ENCODE measurements around the gene TUG1. TPM values are rescaled to one million over a fixed set of nuclear protein-coding genes. Genes with fewer than 3 reads are reported as not detected.

TUG1 gene
- total and polyA plus RNA-seq, 2 donors (not counting 3 experiments of a cell fraction or from before 2014, with no cell fraction given) = 77.1 to 85.9 TPM

DNA sequence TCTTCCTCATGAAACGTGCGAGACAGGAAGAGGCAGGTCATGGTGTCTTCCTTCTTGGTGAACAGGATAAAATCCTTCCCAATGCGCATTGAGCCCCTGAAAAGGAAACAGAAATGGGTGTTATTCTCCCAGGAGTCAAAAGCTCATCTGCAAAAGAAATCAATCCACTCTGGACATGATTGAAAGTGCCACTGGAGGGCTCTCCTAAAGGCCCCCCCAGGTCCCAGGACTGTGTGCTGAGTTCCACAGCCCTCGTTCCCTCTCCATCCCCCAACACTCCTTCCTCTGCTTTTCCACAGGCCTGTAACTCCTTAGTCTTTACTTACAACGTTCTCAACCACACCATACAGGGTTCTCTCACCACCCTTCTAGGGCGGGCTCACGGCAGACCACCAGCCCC, 22.7 kb upstream of the TUG1 start:
- Histone ChIP-seq H3K27me3 (ENCODE audit: control insufficient read depth in 2 of 2, insufficient read depth in 2 of 2, low read length in 2 of 2) (no peaks in the 10 kb centered on the region), H3K4me1 (ENCODE audit: control insufficient read depth, extremely low read depth, insufficient read depth, low read length) (no peaks in the 10 kb centered on the region), H3K36me3 (ENCODE audit: control insufficient read depth in 2 of 2, extremely low read depth in 1 of 2, insufficient read depth in 2 of 2, low read length in 2 of 2) (peaks cover 26 to 56% of the 10 kb centered on the region in 2 experiments), H3K9me1 (replicated peaks; ENCODE audit: control insufficient read depth, extremely low read depth, insufficient read depth, low read length) (no peaks in the 10 kb centered on the region), H3K4me2 (ENCODE audit: insufficient read depth, low read length) (no peak overlapping the region), H3K9ac (replicated peaks; ENCODE audit: extremely low read depth, insufficient read depth, low read length) (no peak overlapping the region), H3K9me3 (replicated peaks; ENCODE audit: control insufficient read depth, insufficient read depth, low read length) (no peaks in the 10 kb centered on the region), H2AFZ (ENCODE audit: low read depth, low read length) (no peak overlapping the region), H3K4me3 (replicated peaks in 1 of 3; ENCODE audit: insufficient read depth in 1 of 3, low read depth in 1 of 3, low read length in 3 of 3) (no peak overlapping the region), H3K27ac (ENCODE audit: insufficient read depth, low read depth, low read length) (no peak overlapping the region), H4K20me1 (replicated peaks; ENCODE audit: control insufficient read depth, extremely low read depth, insufficient read depth, low read length) (no peaks in the 10 kb centered on the region), H3K79me2 (ENCODE audit: control insufficient read depth, insufficient read depth, low read length) (no peaks in the 10 kb centered on the region)
- ChIA-PET CTCF (interaction anchor here (0.7 to 3.6 kb wide), 16 partner anchors 15 to 326 kb away, joined by 3 to 150 read pairs (median 7); partner anchors contain the start of genes MORC2, SELENOM, SMTN and TUG1), POLR2A (interaction anchor here (2.2 kb wide), 1 partner anchor 135 kb away, joined by 9 read pairs; the partner anchor contains the start of gene SMTN)
- intact Hi-C loops (cut with micrococcal nuclease) = loop anchor here (5.0 kb wide), 1 partner anchor 286 kb away; no protein-coding TSS in a partner anchor
- TF ChIP-seq GATA2 (IDR thresholded peaks at IDR 0.05; ENCODE audit: insufficient read depth, insufficient read length, low read depth, low read length) (no peak), POLR2A (IDR thresholded peaks at IDR 0.05; ENCODE audit: low read depth, low read length) (no peak), EZH2 (IDR thresholded peaks at IDR 0.05; ENCODE audit: borderline replicate concordance, low read depth, low read length, severe bottlenecking) (no peak), JUN (IDR thresholded peaks at IDR 0.05; ENCODE audit: borderline replicate concordance, insufficient read depth, insufficient read length, low read depth) (no peak), MYC (IDR thresholded peaks at IDR 0.05; ENCODE audit: low read depth, low read length) (no peak), FOS (IDR thresholded peaks at IDR 0.05; ENCODE audit: borderline replicate concordance, insufficient read depth, low read length) (no peak), POLR2AphosphoS5 (IDR thresholded peaks at IDR 0.05; ENCODE audit: insufficient read depth, low read depth, low read length) (no peak)
- TF ChIP-seq, protein P1, sequence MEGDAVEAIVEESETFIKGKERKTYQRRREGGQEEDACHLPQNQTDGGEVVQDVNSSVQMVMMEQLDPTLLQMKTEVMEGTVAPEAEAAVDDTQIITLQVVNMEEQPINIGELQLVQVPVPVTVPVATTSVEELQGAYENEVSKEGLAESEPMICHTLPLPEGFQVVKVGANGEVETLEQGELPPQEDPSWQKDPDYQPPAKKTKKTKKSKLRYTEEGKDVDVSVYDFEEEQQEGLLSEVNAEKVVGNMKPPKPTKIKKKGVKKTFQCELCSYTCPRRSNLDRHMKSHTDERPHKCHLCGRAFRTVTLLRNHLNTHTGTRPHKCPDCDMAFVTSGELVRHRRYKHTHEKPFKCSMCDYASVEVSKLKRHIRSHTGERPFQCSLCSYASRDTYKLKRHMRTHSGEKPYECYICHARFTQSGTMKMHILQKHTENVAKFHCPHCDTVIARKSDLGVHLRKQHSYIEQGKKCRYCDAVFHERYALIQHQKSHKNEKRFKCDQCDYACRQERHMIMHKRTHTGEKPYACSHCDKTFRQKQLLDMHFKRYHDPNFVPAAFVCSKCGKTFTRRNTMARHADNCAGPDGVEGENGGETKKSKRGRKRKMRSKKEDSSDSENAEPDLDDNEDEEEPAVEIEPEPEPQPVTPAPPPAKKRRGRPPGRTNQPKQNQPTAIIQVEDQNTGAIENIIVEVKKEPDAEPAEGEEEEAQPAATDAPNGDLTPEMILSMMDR (IDR thresholded peaks at IDR 0.05; ENCODE audit: extremely low read depth in 1 of 2, insufficient read depth in 1 of 2, low read depth in 1 of 2, low read length in 2 of 2) = no peak
- TF ChIP-seq, protein P2, sequence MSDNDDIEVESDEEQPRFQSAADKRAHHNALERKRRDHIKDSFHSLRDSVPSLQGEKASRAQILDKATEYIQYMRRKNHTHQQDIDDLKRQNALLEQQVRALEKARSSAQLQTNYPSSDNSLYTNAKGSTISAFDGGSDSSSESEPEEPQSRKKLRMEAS (IDR thresholded peaks at IDR 0.05; ENCODE audit: insufficient read depth, insufficient read length) = no peak
- DNase-seq (ENCODE audit: low read depth, low spot score) (no peak), FAIRE-seq (no peak)
- no TSS peak for BruUV-seq (replicated peaks)
- dilution Hi-C loops (cut with MboI; ENCODE audit: extremely low pct_ligation_motif_present, low sequenced_read_pairs) = no loop called here
